HCT116 (cell line): Measurements from ENCODE around the gene PEMT. TPM values are rescaled to one million over a fixed set of nuclear protein-coding genes. Genes with fewer than 3 reads are reported as not detected.

Source experiments
- ATAC-seq: fragments of 200-7000 bp; cut with Tn5 transposase; 2 replicates; pipeline ENCODE4 v1.9.1; 2020; ENCODE audit warnings: mild to moderate bottlenecking, moderate library complexity
- BruUV-seq: library from RNA; stranded (reverse); fragments of 400-500 nt; replicated peaks from 2 replicates; lab custom pipeline; 2021; lab: Mats Ljungman, UMichigan
- CTCF ChIA-PET: fragments of 300-600 bp; sonication (Branson Sonifier 250); formaldehyde crosslinking; loops from one replicate; lab custom pipeline; 2021; ENCODE audit warnings: antibody characterized with exemption; lab: Charles Lee
- POLR2A ChIA-PET: fragments of 300-600, 350-600 bp; sonication (Branson Sonifier 250); formaldehyde crosslinking; loops from one replicate; lab custom pipeline; 2021; ENCODE audit warnings: antibody characterized with exemption; lab: Charles Lee
- RAD21 ChIA-PET, 2 experiments: fragments of 300-600 bp; sonication (Branson Sonifier 250); formaldehyde crosslinking; loops; one replicate each; lab custom pipeline; 2023; ENCODE audit warnings: low total read pairs in 2 of 2; ENCODE audit not compliant: uncharacterized antibody in 2 of 2, unreplicated experiment in 2 of 2, low non-redundant PET in 1 of 2; lab: Charles Lee
- DNase-seq: peaks from one replicate; pipeline ENCODE4 v3.0.0-alpha.2; 2010; ENCODE audit warnings: low read depth, low spot score
- H2AFZ ChIP-seq: fragments of 200-600 bp; shearing (Covaris generic), sonication (generic); 2 replicates; pipeline ENCODE4 v1.6.1; 2017; ENCODE audit warnings: low read depth, mixed run types, mixed read lengths, antibody characterized with exemption, low read length; ENCODE audit not compliant: poor library complexity, severe bottlenecking
- H3K27ac ChIP-seq: 2 replicates; pipeline ENCODE4 v1.5.1; 2012; ENCODE audit warnings: low read depth, low read length
- H3K27me3 ChIP-seq: fragments of 200-600 bp; sonication (generic); 2 replicates; pipeline ENCODE4 v1.6.1; 2016; ENCODE audit warnings: mixed run types, low read length, mixed read lengths; ENCODE audit not compliant: insufficient read depth
- H3K36me3 ChIP-seq, 2 experiments: fragments of 200-500 bp in 1 of 2; fragments of 200-600 bp in 1 of 2; sonication (Bioruptor generic) in 1 of 2; sonication (generic) in 1 of 2; 2 replicates each; pipeline versions ENCODE4 v1.5.1 to v1.6.1; 2014 to 2016; ENCODE audit warnings: low read length in 2 of 2, inconsistent platforms in 1 of 2, mixed read lengths in 1 of 2, mixed run types in 1 of 2; ENCODE audit not compliant: insufficient read depth in 2 of 2, control insufficient read depth in 1 of 2
- H3K4me1 ChIP-seq, 2 experiments: fragments of 200-600 bp in 1 of 2; sonication (generic) in 1 of 2; 2 replicates each; pipeline versions ENCODE4 v1.5.1 to v1.6.1; 2012 to 2017; ENCODE audit warnings: low read length in 2 of 2, inconsistent platforms in 1 of 2, mild to moderate bottlenecking in 1 of 2, mixed read lengths in 1 of 2, mixed run types in 1 of 2, moderate library complexity in 1 of 2; ENCODE audit not compliant: insufficient read depth in 2 of 2, control insufficient read depth in 1 of 2
- H3K4me2 ChIP-seq: fragments of 200-600 bp; sonication (generic); 2 replicates; pipeline ENCODE4 v1.6.1; 2017; ENCODE audit warnings: mixed run types, low read length, mixed read lengths
- H3K4me3 ChIP-seq, 2 experiments: fragments of 200-600 bp in 1 of 2; sonication (generic) in 1 of 2; replicated peaks in 1 of 2; 2 replicates each; pipeline ENCODE4 v1.5.1; 2011 to 2016; ENCODE audit warnings: low read length in 2 of 2, control low read depth in 1 of 2, low read depth in 1 of 2, mild to moderate bottlenecking in 1 of 2, mixed read lengths in 1 of 2, mixed run types in 1 of 2
- H3K79me2 ChIP-seq: fragments of 200-600 bp; sonication (generic); 2 replicates; pipeline ENCODE4 v1.6.1; 2017; ENCODE audit warnings: mild to moderate bottlenecking, mixed run types, low read length, moderate library complexity, mixed read lengths; ENCODE audit not compliant: insufficient read depth
- H3K9ac ChIP-seq: fragments of 200-600 bp; sonication (generic); 2 replicates; pipeline ENCODE4 v1.6.1; 2016; ENCODE audit warnings: low read length, mixed read lengths
- H3K9me2 ChIP-seq: fragments of 200-600 bp; sonication (generic), shearing (Covaris generic); 2 replicates; pipeline ENCODE4 v1.6.1; 2017; ENCODE audit warnings: mixed run types, mild to moderate bottlenecking, moderate library complexity; ENCODE audit not compliant: insufficient read depth
- H3K9me3 ChIP-seq, 2 experiments: fragments of 200-500 bp in 1 of 2; fragments of 200-600 bp in 1 of 2; sonication (Bioruptor generic) in 1 of 2; sonication (generic) in 1 of 2; 2 replicates each; pipeline ENCODE4 v1.6.1; 2014 to 2017; ENCODE audit warnings: low read length in 2 of 2, mixed read lengths in 2 of 2, inconsistent platforms in 1 of 2, low read depth in 1 of 2, mild to moderate bottlenecking in 1 of 2, mixed run types in 1 of 2, moderate library complexity in 1 of 2; ENCODE audit not compliant: control insufficient read depth in 1 of 2, insufficient read depth in 1 of 2
- H4K20me1 ChIP-seq: fragments of 200-600 bp; sonication (generic), shearing (Covaris generic); 2 replicates; pipeline ENCODE4 v1.6.1; 2017; ENCODE audit warnings: mixed run types, mild to moderate bottlenecking, moderate library complexity; ENCODE audit not compliant: insufficient read depth
- CBX3 ChIP-seq: IDR thresholded peaks from 2 replicates; pipeline ENCODE4 v1.6.1; 2012; ENCODE audit warnings: low read depth
- CEBPB ChIP-seq: IDR thresholded peaks from 2 replicates; pipeline ENCODE4 v1.6.1; 2012; ENCODE audit warnings: low read depth
- EGR1 ChIP-seq: IDR thresholded peaks from 2 replicates; pipeline ENCODE4 v1.6.1; 2012; ENCODE audit warnings: low read depth
- EZH2phosphoT487 ChIP-seq: fragments of 200-600 bp; IDR thresholded peaks from 2 replicates; pipeline ENCODE4 v1.6.1; 2018; ENCODE audit warnings: antibody characterized with exemption, borderline replicate concordance
- FOSL1 ChIP-seq: IDR thresholded peaks from 2 replicates; pipeline ENCODE4 v1.6.1; 2012; ENCODE audit warnings: low read depth
- POLR2AphosphoS5 ChIP-seq: IDR thresholded peaks from 2 replicates; pipeline ENCODE4 v1.6.1; 2011; ENCODE audit warnings: mild to moderate bottlenecking, low read depth, low read length, moderate library complexity
- RAD21 ChIP-seq: IDR thresholded peaks from 2 replicates; pipeline ENCODE4 v1.6.1; 2012; ENCODE audit warnings: low read depth, mild to moderate bottlenecking
- REST ChIP-seq: IDR thresholded peaks from 2 replicates; pipeline ENCODE4 v1.6.1; 2012; ENCODE audit warnings: low read depth
- SP1 ChIP-seq: IDR thresholded peaks from 2 replicates; pipeline ENCODE4 v1.6.1; 2012; ENCODE audit warnings: low read depth
- TCF7L2 ChIP-seq: IDR thresholded peaks from 2 replicates; pipeline ENCODE4 v1.7.0; 2011; ENCODE audit warnings: borderline replicate concordance, inconsistent platforms; ENCODE audit not compliant: insufficient read depth, insufficient read length; ENCODE audit errors: extremely low read depth
- YY1 ChIP-seq: IDR thresholded peaks from 2 replicates; pipeline ENCODE4 v1.6.1; 2011; ENCODE audit warnings: low read length, low read depth, moderate library complexity, mild to moderate bottlenecking; ENCODE audit not compliant: insufficient replicate concordance; ENCODE audit errors: extremely low read depth
- intact Hi-C: fragments of 100-400 bp; cut with micrococcal nuclease; formaldehyde crosslinking; loops from 2 replicates; pipeline ENCODE4 v1.10.0; 2022
- total RNA-seq: library from RNA; stranded (reverse); gene quantifications from one replicate; pipeline ENCODE4 v1.2.1, GENCODE V29; 2021; ENCODE audit not compliant: unreplicated experiment

Gene PEMT
- total RNA-seq, 1 experiment from 2014 or later = 52.1 TPM

GRCh38 chr17:17526369-17526768, 65.1 kb downstream of the PEMT start:
- ChIA-PET RAD21 (no interaction called here), CTCF (no interaction called here), POLR2A (no interaction called here)
- Histone ChIP-seq H3K4me3 (no peak overlapping the region), H2AFZ (no peak overlapping the region), H3K27ac (no peak overlapping the region), H4K20me1 (no peaks in the 10 kb centered on the region), H3K9me3 (no peaks in the 10 kb centered on the region), H3K36me3 (no peaks in the 10 kb centered on the region), H3K9ac (no peak overlapping the region), H3K4me1 (no peaks in the 10 kb centered on the region), H3K79me2 (no peaks in the 10 kb centered on the region), H3K4me2 (no peak overlapping the region), H3K9me2 (no peaks in the 10 kb centered on the region), H3K27me3 (no peaks in the 10 kb centered on the region)
- DNase-seq (no peak), ATAC-seq (no peak)
- TF ChIP-seq POLR2AphosphoS5 (no peak), SP1 (no peak), TCF7L2 (no peak), YY1 (no peak), CBX3 (no peak), EGR1 (no peak), FOSL1 (no peak), REST (no peak), CEBPB (no peak), EZH2phosphoT487 (no peak), RAD21 (no peak)
- intact Hi-C loops = no loop called here
- BruUV-seq = no TSS peak
